NCI-H524 treated with DMSO at 0.1 percent for 48 hours (cell line): Measurements from ENCODE around the gene GPATCH1.
"Not testable (repeated sequence)": the region's sequence is repeated elsewhere in the genome, so short reads cannot be mapped to it uniquely, and the experiment has no call there.

Source experiments
- DNase-seq: peaks from one replicate; lab custom pipeline; 2025; lab: John Stamatoyannopoulos, UW

Gene GPATCH1

DNA sequence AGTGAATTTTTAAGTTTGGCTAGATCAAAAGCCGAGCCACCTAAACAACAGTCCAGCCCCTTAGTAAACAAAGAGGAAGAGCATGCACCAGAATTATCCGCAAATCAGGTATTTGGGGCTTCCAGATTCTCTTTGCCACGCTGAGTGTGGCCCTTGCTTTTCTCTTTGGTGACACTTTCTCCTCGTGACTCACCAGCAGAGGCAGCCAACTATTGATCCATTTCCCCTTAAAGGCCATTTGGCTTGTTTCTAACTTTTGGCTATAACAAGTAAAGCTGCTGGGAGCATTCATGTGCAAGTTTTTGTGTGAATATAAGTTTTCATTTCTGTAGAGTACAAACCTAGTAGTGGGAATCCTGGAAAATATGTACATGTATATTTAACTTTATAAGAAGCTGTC lies 33.3 kb downstream of the GPATCH1 start:
- DNase-seq, result no peak

- DNase-seq, result no peak
These were observed 36.5 kb downstream of the GPATCH1 start for GRCh38 chr19:33117501-33117900.

DNA sequence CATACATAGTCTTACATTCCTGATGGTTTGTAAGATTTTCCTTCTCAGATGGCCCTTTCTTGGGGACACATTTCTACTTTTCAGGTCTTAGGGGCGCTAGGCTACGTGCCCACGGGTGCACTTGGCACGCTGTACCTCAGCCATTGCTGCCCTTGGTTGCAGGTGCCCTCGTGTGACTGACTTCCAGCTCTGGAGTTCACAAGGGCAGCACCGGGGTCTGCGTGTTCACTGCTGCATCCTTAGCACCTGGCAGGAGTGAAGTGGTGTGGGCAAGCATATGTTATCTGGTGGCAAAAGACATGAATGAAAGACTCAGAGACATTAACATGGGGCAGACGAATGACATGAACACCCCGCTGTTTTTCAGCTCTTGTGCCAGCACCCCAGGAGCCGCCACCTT lies 37.7 kb downstream of the GPATCH1 start:
- DNase-seq, result no peak

- no peak for DNase-seq
These were observed 43.5 kb downstream of the GPATCH1 start for GRCh38 chr19:33124207-33125098.

GRCh38 chr19:33125929-33126388 lies 45.0 kb downstream of the GPATCH1 start:
- DNase-seq, result peak; percentile 5

- DNase-seq, result not testable (repeated sequence)
These were observed 45.7 kb downstream of the GPATCH1 start for GRCh38 chr19:33126712-33127111.

DNA sequence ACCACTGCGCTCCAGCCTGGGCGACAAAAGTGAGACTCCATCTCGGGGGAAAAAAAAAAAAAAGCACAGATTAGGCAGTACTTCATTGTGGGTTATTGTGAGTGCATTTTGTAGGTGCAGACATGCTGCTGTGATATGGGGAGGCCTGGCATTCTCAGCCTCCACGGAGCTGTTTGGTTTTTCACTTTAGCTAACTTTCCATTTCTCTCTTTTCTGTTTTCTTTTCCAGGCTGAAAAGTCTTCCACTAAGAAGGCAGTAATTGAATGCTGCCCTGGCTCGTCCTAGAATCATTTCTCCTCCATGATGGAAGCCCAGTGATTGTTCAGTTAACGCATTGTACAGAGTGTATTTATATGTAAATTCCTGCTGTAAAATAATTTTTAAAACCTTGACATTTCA lies 48.9 kb downstream of the GPATCH1 start:
- no peak for DNase-seq

DNA sequence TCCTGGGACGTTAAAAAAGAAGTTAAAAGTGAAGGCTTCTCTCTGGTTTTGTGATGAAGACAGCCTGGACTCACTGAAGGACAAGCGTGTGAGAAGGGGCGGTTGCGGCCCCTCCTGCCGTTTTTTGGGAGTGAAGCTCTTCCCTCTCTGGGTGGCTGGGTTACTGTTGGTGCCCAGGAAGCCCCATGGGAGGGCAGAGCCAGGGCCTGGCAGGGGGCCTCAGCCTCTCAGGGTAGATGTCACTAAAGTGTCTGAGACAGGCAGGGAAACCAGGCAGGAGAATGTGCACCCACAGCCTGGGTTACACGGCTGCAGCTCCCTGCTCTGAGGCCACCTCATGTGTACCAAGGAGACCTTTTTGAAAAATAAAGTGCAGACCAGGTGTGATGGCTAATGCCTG lies 49.5 kb downstream of the GPATCH1 start:
- no peak for DNase-seq

DNA sequence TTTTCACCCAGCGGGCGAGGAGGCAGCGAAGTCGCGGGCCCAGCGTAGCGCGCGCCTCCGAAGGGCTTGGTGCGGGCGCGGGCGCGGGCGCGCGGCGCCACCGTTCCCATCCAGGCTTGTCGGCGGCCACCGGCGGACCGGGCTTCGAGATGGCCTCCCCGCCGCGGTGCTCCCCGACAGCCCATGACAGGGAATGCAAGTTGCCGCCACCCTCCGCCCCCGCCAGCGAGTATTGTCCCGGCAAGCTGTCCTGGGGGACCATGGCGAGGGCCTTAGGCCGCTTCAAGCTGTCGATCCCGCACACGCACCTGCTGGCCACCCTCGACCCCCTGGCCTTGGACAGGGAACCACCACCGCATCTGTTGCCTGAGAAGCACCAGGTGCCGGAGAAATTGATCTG lies 51.0 kb downstream of the GPATCH1 start, which contains the start of gene WDR88:
TSS of gene WDR88 (plus strand) at position 94 of the 400 bp plus-strand sequence. CDS start at position 150, 56 bp downstream.
- no peak for DNase-seq

GRCh38 chr19:33132425-33132824 lies 51.4 kb downstream of the GPATCH1 start:
- DNase-seq, result no peak

GRCh38 chr19:33133438-33134031 lies 52.6 kb downstream of the GPATCH1 start:
- DNase-seq, result no peak

GRCh38 chr19:33134571-33135041 lies 53.6 kb downstream of the GPATCH1 start:
- DNase-seq, result no peak

- DNase-seq, result no peak
These were observed 58.2 kb downstream of the GPATCH1 start for GRCh38 chr19:33139165-33139564.

- DNase-seq, result no peak
These were observed 63.0 kb downstream of the GPATCH1 start for GRCh38 chr19:33143897-33144405.

GRCh38 chr19:33146209-33146608 lies 65.2 kb downstream of the GPATCH1 start:
- DNase-seq, result no peak

DNA sequence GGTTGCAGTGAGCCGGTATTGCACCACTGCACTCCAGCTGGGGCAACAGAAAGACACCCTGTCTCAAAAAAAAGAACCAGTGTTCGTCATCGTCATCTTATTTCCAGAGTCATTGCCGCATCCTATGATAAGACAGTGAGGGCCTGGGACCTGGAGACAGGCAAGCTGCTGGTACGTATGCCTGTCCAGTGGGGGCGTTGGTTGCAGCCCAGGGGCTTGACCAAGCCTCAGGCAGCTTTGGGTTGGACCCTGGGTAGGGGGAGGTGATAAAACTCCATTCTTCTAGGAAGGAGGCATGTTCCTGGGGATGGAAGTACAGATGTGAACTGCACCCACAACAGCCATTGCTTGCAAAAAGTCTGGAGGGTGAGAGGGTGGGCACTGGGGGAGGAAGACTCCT lies 66.6 kb downstream of the GPATCH1 start:
- no peak for DNase-seq

- DNase-seq, result no peak
These were observed 70.0 kb downstream of the GPATCH1 start for GRCh38 chr19:33150852-33151518.

GRCh38 chr19:33152176-33152575 lies 71.2 kb downstream of the GPATCH1 start:
- DNase-seq, result no peak

DNA sequence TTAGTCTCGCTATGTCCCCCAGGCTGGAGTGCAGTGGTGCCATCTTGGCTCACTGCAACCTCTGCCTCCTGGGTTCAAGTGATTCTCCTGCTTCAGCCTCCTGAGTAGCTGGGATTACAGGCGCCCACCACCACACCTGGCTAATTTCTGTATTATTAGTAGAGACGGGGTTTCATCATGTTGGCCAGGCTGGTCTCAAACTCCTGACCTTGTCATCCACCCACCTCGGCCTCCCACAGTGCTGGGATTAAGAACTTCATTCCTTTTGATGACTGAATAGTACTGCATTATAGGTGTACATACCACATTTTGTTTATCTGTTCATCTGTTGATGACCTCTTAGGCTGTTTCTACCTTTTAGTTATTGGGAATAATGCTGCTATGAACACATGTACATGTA lies 71.6 kb downstream of the GPATCH1 start:
- not testable (repeated sequence) for DNase-seq

- DNase-seq, result not testable (repeated sequence)
These were observed 73.3 kb downstream of the GPATCH1 start for GRCh38 chr19:33154313-33154712.

DNA sequence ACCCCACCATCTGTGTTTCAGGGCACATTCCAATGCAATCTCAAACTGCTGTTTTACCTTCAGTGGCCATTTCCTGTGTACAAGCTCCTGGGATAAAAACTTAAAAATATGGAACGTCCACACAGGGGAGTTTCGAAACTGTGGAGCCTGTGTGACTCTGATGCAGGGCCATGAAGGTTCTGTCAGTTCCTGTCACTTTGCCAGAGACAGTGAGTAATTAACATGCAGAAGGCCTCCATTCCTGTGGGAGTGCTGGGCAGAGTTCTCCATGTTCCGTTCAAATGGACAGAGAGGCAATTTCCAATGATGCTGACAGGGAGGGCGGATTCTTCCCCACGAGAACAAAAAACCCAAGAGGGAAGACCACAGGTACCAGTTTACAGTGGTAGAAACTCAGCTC lies 75.4 kb downstream of the GPATCH1 start:
- no peak for DNase-seq

- no peak for DNase-seq
These were observed 76.9 kb downstream of the GPATCH1 start for GRCh38 chr19:33157906-33158305.
